Activated CD4-positive, alpha-beta T cell treated with anti-CD3 and anti-CD28 coated beads, Interleukin-2, Interleukin-4, amounts not matched to agents 100 ng/mL and 50 ng/mL, durations not matched to agents 16 hours and 8 hours (primary cell): ENCODE data around the gene FXYD3.

Source experiments
- DNase-seq: peaks from one replicate; pipeline ENCODE4 v3.0.0-alpha.2; 2020; ENCODE audit warnings: low spot score

Gene FXYD3

DNA sequence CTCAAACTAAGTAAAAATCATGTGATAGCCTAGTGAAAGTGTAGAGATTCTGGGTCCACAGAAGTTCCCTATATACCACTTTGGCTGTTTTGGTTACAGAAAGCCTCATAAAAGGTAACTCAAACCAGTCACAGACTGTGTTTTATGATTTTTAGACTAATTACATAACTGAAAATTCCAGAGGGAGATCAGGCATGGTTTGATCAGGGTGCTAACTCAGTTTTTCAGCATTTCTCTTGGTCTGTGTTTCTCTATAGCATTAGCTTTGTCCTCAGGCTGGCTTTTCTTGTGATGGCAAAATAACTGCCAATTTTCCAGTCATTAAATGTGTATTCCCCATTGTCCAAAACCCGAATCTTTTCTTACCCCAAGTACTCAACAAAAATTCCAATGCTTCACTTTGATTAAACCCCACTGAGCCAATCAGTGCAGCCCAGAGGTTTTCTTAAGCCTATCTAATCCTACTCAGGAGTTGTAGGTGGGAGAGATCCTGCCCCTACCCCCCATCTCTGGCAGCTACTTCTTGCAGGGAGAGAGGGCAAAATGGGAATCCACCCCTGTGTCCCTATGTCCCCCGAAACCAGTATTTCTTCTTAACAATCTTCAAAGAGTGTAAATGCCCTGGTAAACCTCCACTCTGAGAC is 8.6 kb upstream of the FXYD3 start:
- DNase-seq, result no peak

DNA sequence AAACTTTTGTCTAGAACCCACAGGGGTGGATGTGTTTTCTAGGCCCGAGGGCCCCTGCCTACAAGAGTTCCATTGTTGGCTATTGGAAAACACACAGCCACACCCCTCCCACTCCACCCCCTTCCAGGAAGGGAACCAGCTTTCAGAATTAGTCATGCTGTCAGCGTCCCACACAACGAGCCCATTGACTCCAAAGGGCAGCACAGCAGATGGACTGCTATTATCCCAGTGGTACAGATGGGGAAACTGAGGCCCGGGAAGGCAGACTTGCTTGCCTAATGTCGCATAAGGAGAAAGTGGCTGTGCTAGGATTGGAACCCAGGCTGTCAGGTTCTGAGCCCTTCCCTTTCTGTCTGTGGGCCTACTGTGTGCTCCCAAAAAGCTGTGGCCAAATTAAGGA is 8.1 kb upstream of the FXYD3 start:
- DNase-seq, result no peak

DNA sequence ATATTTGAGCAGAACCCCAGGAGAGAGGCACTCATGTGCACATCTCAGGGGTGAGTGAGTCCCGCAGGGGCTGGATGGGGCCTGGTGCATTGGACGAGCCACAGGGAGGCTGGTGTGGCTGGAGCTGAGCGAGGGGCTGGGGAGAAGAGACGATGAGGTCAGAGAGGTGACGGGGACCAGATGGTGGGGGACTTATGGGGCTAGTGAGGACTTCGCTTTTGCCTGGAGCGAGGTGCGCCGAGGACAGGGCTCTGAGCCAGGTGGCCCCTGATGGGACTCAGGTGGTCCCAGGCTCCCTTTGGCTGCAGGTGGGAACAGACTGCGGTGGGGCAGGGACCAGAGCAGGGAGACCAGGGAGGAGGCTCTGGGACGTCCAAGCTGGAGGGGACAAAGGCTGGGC is 6.9 kb upstream of the FXYD3 start:
- no peak for DNase-seq

DNA sequence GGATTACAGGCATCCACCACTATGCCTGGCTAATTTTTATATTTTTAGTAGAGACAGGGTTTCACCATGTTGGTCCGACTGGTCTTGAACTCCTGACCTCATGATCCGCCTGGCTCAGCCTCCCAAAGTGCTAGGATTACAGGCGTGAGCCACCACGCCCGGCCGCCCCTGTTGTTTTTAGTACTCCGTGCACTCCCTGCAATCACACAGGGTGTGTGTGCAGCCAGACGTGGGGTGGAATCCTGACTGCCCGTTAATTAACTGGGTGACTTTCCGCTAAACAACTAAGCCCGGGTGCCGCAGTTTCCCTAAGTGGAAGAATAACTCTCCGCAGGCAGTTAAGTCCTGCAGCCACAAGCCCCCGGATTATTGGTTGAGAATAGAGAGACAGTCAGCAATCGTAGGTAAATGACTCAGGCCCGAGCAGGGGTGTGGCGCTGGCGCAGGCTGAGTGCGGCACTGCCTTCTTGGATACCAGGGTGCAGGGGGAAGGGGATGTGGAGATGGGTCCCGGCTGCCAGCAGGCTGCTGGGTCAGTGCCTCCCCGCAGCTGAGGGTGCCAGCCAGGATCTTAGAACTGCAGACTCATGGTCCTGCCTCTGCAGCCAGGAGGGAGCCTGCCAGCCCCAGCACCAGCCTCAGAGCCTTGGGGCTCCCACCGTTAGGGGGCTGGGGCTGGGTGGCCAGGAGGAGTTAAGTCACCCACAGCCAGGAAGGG is 6.1 kb upstream of the FXYD3 start:
- no peak for DNase-seq

DNA sequence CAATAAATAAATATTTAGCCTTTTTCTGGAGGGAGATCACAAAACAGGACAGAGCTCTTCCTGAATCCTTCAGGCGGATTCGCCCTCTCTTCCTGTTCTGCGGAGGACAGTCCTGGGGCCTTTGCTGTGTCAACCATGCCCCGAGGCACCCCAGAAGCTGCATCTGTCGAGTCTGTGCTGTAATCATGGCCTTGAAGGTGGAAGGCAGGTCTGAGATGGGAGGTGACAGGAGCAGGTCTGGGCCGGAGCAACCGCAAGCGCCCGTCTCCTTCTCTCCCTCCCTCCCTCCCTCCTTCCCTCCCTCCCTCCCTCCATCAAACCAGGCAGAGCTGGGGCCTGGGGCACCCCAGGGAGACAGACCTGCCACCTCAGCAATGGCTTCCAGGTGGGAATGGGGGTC is 4.6 kb upstream of the FXYD3 start:
- no peak for DNase-seq

DNA sequence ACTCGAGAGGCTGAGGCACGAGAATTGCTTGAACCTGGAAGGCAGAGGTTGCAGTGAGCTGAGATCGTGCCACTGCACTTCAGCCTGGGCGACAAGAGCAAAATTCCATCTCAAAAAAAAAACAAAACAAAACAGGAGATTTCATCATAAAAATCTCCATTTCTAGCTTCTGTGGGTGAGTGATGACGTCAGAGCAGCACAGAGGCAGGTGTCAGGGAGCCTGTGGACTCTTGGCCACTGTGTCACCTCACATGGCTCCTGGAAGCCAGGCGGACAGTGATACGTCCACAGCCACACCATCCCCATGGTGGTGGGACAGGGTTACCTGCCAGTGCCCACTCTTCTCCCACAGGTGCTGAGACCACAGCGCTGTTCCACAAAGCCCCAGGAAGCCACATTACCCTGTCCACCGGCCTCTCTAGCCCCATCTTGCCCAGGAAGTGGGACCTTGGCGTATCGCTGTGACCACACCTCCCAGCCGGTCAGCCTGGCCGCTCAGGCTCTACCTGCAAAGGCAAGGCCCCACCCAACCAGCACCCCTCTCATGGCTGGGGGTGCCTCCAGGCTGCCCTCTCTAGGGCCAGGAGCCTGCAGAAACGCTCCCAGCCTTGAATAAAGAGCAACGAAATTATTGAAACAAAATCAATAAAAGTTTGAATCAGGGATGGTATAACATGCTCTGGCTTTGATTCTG is 2.5 kb upstream of the FXYD3 start:
- no peak for DNase-seq

DNA sequence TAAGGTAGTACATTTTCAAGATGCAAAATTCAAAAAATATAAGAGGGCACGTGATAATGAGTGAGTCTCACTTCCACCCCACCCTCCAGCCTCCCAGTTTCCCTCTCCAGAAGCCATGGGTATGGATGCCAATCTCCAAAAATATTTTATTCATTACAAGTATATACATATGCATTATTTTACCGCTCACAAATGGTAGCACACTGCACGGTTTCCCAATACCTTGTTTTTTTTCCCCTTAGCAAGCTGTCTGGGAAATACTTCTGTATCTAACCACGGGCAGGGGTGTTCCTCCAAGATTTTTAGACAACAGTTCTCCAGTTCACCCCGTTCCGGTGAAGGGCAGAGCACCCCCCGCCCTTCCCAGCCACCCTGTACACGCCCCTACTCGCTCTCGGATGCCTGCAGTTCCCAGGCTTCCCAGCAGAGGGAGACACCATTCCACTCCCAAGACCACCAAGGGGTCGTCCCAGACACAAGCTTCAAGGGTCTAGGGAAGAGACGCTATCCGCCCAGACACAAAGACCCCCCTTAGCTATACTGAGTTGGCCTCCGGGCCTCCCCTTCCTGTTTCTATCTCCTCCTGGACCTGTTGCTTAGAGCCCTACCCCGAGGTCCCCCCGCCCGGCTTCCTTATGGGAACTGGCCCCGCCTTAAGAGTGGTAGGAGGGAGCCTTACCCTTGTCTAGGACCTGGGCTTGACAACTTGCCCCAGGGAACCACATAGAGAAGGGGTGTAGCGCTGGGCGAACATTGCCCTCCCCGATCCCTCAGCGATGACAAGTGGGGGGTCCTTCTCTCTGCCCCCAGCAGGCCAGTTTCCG is 1.1 kb upstream of the FXYD3 start:
- peak; percentile 63 for DNase-seq

DNA sequence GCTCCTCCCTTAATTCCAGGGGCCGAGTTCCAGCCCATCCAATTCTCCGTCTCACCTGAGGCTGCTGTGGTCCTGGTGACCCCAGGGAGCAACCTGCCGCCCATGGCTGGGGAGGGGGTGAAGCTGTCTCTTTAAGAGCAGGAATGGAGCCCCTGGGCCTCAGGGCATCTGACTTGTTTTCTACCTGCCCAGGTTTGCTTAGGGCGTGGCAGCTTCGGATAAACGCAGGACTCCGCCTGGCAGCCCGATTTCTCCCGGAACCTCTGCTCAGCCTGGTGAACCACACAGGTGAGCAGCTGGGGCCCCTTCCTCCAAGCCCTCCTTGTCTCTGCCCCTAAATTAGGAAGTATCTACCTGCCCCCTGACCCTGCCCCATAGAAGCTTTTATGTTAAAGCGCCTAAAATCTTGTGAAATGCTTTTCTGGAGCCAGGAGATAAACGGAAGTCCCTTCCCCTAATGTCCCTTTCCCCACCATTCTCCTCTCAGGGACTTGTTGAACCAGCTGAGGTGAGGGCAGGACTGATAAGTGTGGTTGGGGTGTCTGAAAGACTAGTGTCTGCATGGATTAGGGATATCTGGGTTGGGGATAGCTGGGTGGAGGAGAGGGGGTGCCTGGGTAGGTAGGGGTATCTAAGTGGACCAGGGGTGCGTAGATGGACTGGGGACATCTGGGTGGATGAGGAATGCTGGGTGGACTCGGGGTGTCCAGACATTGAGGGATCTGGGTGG is 614 bp downstream of the FXYD3 start:
- no peak for DNase-seq

DNA sequence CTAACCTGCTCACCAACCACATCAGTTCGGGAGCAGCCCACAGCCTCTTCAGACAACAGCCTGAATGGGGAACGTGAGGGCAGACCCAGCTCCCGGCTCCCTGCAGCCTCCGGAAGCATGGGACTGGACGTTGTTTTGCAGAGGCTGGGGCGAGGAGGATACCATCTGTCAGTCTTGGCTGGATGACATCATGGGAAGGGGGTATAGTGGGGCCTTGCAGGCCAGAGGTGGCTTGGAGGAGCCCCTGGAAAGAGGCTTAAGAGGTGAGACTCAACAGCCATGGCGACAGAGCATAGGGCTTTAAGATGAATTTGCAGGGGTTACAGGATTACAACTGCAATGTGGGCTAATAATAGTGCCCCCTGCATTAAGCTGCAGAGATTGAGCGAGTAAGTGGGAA is 1.5 kb downstream of the FXYD3 start:
- DNase-seq, result no peak

DNA sequence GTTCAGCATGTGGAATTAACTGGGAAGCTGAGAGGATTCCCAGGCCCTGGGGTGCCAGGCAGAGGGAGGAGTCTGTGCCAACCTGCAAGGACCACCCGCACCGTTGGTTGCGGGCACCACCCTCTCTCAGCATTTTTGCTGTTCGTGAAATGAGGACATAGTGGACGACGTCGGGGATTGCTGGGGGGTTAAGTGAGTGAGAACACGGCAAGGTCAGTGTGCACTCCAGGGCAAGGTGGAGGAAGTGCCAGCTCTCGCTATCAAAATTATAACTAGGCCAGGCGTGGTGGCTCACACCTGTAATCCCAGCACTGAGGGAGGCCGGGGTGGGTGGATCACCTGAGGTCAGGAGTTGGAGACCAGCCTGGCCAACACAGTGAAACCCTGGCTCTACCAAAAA is 2.2 kb downstream of the FXYD3 start:
- DNase-seq, result no peak

DNA sequence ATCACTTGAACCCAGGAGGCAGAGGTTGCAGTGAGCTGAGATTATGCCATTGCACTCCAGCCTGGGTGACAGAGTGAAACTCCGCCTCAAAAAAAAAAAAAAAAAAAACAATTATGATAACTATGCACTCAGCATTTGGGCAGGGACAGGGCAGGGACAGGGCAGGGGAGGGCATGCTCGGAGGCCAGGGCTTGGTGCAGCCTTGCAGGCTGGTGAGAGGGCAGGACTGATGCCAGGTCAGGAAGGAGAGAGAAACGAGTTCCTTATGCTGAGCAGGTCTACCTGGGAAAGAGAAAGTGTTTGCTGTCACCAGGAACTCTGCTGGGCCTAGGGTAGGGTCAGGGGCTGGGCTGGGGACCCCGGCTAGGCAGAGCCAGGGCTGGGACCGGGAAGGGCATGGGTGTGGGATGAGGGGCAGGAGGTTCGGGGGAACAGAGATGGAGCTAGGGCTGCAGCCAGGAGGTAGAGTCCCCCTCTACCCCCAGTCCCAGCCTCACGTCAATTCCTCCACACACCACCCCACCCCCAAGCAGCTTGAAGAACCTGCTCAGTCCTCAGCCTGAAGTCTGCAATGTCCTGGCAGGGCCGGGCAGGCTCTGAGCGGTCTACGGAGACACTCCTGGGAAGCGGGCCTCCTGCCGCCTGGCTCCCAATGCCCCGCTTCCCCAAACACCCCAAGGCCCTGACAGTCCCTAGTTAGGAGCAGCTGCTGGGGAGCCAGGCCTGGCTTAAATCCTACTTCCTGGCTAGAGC is 2.8 kb downstream of the FXYD3 start:
- DNase-seq, result no peak

DNA sequence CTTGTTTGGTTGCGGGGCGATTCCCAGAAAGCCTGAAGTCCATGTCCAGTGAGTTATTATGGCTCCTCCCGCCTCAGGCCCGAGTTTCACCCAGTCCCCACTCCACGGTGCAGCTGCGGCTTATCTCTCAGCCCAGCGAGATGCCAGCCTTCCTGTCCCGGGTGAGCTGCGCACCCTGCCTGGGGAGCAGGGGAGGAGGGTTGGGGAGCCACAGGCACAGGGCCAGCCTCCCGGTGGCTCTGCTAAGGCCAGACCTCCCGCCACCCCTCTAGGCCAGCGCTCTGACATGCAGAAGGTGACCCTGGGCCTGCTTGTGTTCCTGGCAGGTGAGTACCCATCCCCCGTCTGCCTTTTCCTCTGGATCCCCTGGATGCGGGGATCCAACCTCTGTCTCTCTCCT is 3.5 kb downstream of the FXYD3 start:
- DNase-seq, result no peak

DNA sequence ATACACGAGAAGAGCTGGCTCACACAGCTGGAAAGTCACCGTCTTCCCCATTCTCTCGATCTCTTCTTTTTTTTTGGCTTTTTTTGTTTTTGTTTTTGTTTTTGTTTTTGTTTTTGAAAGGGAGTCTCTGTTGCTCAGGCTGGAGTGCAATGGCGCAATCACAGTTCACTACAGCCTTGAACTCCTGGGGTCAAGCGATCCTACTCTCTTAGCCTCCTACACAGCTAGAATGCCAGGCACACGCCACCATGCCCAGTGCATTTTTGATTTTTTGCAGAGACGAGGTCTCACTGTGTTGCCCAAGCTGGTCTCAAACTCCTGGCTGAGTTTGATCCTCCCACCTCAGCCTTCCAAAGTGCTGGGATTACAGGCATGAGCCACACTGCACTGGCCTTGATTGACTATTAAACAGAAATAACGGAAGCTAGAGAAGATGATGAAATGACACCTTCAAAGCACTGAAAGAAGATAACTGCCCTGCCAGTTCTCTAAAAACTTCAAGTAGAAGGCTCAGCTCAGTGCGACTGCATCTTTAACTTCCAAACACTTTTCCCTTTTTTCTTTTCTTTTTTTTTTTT is 4.0 kb downstream of the FXYD3 start:
- no peak for DNase-seq

DNA sequence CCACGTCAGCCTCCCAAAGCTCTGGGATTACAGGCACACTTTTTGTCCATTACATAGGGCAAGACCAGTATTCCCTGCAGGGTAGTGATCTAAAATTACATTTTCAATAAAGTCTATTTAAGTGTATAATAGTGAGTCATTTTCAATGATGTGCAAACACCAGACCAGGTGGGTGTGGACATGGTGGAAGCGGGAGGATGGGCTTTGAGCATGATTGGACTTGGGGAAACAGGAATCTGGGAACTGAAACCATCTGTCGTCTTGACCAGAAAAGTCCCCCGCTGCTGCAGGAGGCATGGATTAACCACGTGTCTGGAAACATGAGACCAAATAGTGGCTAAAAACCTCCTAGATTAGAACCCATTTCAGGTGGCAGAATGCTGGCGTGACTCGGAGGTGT is 4.9 kb downstream of the FXYD3 start:
- no peak for DNase-seq

DNA sequence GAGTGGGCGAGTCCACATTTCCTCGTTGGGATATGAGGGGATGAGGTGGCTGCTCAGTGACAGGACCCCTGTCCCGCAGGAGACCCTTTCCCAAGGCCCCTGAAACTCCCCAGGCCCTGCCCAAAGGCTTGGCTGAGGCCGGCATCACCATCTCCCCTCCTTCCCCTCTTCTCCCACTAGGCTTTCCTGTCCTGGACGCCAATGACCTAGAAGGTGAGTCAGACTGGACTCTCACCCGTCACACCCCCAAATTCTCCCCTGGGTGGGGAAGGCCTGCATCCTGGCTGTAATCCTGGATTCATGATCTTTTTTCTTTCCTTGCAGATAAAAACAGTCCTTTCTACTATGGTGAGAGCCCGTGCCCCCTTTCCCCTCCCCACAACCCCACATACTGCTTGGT is 5.3 kb downstream of the FXYD3 start:
- no peak for DNase-seq

DNA sequence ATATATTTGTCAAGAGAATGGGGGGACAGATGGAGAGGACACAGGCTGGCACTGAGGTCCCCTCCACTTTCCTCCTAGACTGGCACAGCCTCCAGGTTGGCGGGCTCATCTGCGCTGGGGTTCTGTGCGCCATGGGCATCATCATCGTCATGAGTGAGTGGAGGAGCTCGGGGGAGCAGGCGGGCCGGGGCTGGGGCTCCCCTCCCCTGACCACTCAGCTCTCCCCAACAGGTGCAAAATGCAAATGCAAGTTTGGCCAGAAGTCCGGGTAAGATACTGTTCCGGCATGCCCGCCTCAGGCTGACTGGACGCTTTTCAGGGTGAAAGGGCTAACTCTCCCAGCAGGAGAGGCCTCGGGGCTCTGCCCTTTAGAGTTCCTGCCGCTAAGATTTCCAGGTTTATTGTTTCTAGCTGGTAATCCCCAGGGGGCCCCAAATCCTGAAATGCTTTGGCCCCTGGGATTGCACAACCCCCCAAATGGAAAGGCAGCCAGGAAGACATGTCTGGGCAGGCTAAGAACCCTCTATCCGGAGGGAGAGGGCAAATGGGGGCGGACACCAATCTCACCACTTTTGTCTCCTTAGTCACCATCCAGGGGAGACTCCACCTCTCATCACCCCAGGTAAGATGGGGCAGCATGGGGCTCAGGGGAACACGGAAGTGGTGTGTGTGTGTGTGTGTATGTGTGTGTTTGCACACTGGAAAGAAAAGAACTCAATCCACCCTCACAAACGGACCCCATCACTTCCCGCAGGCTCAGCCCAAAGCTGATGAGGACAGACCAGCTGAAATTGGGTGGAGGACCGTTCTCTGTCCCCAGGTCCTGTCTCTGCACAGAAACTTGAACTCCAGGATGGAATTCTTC is 7.3 kb downstream of the FXYD3 start:
- DNase-seq, result no peak

DNA sequence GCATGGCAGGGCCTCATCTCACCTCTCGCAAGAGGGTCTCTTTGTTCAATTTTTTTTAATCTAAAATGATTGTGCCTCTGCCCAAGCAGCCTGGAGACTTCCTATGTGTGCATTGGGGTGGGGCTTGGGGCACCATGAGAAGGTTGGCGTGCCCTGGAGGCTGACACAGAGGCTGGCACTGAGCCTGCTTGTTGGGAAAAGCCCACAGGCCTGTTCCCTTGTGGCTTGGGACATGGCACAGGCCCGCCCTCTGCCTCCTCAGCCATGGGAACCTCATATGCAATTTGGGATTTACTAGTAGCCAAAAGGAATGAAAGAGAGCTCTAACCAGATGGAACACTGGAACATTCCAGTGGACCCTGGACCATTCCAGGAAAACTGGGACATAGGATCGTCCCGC is 8.0 kb downstream of the FXYD3 start:
- no peak for DNase-seq

DNA sequence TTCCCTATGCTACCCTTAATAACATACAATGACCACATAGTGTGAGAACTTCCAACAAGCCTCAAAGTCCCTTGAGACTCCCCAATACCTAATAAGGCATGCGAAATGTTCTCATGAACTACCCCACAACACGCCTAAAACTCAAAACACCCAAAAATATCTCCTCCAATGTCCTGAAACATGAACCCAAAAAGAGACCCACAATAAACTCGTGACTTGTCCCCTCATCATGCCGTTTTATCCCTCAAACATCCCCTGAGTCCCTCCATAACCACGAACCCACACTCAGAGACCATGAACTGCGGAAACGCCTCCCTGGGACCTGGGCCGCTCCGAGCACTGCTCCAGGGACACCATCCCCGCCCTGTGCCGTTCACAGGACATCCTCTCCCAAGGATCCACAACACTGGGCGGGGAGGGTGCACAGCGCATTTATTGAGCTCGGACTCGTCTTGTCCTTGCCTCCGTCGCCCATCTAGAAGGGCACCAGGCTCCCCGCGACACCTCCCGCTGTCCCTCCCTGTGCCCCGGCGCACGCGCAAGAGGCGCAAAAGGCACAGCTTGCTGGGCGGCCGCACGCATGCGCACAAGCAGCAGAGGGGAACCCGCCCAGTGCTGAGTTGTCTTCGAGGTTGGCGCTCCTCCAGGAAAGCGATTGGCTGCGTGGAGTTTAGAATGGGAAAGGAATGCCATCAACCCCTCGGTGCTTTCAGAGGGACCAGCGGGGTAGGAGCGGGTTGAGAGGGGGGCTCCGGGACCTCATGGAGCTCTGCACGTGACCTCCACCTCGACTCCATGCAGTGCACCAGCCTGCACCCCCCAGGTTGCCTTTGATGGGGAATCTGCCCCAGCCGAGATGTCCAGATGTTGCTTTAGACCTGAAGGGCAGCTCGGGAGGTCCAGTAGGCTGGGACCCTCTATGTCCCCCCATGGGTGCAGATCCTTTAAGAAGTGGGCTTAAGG is 8.8 kb downstream of the FXYD3 start:
- DNase-seq, result peak; percentile 86

DNA sequence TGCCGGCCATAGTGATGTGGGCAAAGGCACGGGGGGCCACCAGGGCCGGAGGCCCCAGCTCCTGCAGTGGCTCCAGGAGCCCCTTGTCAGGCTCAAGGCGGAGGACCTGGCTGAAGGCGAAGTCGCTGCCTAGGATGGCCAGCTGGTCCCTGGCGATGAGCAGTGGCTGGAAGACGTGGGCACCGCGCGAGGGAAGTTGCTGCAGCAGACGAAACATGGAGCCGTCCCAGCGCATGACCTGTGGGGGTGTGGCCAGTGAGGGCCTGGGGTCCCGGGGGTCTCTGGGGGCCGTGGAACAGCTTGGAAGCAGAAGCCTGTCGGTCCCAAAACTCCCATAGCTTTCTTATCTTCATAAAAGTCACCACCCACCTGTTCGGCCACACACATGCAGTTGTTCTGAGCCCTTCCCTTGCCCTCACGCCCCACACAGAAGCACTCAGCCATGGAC is 9.7 kb downstream of the FXYD3 start:
- DNase-seq, result no peak
